Activated naive CD4-positive, alpha-beta T cell (primary cell): Measurements from ENCODE around the gene PMS2.
"Not testable (repeated sequence)": the region's sequence is repeated elsewhere in the genome, so short reads cannot be mapped to it uniquely, and the experiment has no call there.

Experiments
- DNase-seq, 4 experiments: peaks; one replicate each; lab custom pipeline; 2025; lab: John Stamatoyannopoulos, UW

Gene PMS2

DNA sequence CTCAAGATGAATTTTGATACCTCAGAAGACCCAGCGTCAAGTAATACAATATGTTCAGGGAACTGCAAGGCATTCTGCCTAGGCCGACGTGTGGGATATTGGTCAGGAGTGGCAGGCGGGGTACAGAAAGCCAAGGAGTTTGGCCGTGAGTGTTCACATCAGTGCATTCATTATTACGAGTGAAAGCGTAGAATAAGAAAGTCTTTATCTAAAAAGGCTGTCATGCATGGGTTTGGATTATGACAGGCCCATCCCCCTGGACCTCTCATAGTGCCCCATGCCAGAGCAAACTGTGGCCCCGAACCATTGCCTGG, 7.8 kb upstream of the PMS2 start:
- DNase-seq = no peak

GRCh38 chr7:6015917-6016652, 7.2 kb upstream of the PMS2 start:
- no peak for DNase-seq

GRCh38 chr7:6012355-6013104, 3.7 kb upstream of the PMS2 start:
- DNase-seq = no peak

- DNase-seq = no peak
These were observed 2.7 kb upstream of the PMS2 start for GRCh38 chr7:6011541-6011940.

DNA sequence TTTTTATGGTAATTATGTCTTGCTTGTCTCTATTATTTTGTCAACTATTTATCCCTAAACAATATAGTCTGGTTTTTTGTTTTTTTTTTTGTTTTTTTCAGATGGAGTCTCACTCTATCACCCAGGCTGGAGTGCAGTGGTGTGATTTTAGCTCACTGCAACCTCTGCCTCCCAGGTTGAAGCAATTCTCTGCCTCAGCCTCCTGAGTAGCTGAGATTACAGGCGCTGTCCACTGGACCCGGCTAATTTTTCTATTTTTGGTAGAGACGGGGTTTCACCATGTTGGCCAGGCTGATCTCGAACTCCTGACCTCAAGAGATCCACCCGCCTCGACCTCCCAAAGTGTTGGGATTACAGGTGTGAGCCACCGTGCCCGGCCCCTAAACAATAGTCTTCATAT, 1.5 kb upstream of the PMS2 start:
- not testable (repeated sequence) for DNase-seq

DNA sequence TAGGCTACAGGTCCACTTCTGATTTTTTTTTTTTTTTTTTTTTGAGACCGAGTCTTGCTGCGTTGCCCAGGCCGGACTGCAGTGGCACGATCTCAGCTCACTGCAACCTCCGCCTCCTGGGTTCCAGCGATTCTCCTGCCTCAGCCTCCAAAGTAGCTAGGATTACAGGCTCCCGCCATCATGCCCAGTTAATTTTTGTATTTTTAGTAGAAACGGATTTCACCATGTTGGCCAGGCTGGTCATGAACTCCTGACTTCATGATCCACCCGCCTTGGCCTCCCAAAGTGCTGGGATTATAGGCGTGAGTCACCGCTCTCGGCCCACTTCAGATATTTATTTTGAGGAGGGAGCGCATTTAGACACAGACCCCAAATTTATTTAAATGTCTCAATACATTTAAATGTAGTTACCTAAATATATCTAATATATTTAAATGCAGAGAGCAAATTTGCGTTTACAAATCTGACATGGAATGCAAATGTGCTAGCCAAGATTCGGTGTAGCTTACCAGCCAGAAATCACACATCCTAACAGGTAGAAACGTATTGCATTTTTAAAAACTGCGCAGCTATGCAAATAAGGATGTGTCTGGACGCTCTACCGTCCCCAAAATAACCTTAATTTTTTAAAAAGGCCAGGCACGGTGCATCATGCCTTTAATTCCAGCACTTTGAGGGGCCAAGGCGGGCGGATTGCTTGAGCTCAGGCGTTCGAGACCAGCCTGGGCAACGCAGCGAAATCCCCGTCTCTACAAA, 836 bp downstream of the PMS2 start:
- not testable (repeated sequence) for DNase-seq

GRCh38 chr7:6007386-6007785, 1.5 kb downstream of the PMS2 start:
- no peak for DNase-seq

DNA sequence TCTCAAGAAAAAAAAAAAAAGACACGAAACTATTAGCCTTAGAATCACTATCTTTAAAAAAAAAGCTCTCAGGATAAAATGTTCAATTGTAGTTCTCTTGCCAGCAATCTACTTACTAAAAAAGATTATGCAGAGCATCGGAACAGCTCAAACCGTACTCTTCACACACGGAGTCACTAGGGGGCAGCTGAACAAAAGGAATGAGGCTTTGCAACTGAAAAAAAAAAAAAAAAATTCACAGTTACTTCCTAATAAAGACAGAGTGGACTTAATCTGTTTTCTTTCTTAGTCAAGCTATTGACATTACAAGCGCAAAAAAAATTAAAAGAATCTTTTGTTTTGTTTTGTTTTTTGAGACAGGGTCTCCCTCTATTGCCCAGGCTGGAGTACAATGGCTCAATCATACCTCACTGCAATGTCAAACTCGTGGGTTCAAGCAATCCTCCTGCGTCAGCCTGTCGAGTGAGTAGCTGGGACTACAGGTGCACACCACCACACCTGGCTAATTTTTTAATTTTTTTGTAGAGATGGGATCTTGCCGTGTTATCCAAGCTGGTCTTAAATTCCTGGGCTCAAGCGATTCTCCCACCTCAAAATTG, 11.5 kb downstream of the PMS2 start:
- DNase-seq = peak in 3 of 4 experiments; percentile 2 to 15 (median 3)

- not testable (repeated sequence) for DNase-seq
These were observed 21.8 kb downstream of the PMS2 start for GRCh38 chr7:5987061-5987460.

GRCh38 chr7:5979680-5980314, 29.1 kb downstream of the PMS2 start:
- DNase-seq = not testable (repeated sequence)

DNA sequence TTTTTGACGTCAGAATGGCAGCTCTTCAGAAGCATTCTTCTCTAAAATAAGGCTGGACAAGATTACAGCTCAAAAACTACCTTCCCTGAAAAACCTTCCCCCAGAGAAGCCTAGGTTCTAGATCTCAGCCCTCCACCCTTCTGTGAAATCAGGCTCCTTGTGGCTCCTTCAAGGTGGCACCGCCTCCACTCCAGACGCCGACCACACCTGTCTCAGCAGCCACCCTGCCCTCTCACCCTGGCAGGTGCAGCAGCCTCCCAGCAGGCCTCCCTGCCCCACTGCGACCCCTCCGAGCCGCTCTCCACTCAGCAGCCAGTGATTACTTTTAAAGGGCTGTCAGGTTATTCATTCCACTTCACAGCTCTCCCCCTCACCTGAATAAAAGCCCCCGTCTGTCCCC, 35.3 kb downstream of the PMS2 start:
- not testable (repeated sequence) for DNase-seq

- not testable (repeated sequence) for DNase-seq
These were observed 38.4 kb downstream of the PMS2 start, which contains the start of gene RSPH10B for GRCh38 chr7:5970347-5970911. Gene RSPH10B, minus strand, starts transcription at chr7:5970689. Its CDS starts 3,573 bp downstream, at chr7:5967116.

GRCh38 chr7:5963810-5964209, 45.0 kb downstream of the PMS2 start:
- DNase-seq = not testable (repeated sequence)

DNA sequence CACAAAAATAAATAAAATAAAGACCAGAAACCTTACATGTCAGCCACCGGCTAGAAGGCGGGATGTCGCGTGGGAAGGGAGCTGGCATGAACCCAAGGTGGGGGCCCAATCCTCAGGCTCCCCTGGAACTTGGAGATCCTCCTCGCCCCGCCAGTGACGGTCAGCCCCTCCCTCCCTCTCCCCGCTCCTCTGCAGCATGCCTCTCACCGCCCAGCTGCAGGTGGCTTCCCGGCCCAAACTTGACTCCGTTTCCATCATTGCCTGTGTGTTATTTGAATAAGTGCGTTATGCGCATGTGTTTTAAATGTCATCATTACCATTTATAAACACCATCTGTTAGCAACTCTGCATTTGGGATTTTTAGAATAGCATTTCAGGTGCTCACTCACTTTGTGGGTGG, 45.6 kb downstream of the PMS2 start:
- DNase-seq = not testable (repeated sequence)

GRCh38 chr7:5934945-5935450, 73.9 kb downstream of the PMS2 start:
- DNase-seq = not testable (repeated sequence)

GRCh38 chr7:5931905-5932644, 76.8 kb downstream of the PMS2 start:
- not testable (repeated sequence) for DNase-seq

DNA sequence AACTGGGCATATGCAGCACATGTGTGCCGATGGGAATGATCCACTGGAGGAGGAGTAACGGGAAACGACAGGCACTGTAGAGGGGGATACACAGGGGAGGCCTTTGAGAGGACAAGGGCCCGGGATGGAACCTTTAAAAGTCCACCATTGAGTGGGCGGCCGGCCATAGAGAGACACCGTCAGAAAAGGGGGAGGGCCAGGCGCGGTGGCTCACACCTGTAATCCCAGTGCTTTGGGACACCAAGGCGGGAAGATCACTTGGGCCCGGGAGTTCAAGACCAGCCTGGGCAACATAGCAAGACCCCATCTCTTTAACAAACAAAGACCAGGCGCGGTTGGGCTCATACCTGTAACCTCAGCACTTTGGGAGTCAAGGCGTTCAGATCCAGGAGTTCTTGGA, 77.6 kb downstream of the PMS2 start:
- not testable (repeated sequence) for DNase-seq

GRCh38 chr7:5930290-5930689, 78.6 kb downstream of the PMS2 start:
- not testable (repeated sequence) for DNase-seq

GRCh38 chr7:5926263-5926870, 82.5 kb downstream of the PMS2 start:
- not testable (repeated sequence) for DNase-seq

DNA sequence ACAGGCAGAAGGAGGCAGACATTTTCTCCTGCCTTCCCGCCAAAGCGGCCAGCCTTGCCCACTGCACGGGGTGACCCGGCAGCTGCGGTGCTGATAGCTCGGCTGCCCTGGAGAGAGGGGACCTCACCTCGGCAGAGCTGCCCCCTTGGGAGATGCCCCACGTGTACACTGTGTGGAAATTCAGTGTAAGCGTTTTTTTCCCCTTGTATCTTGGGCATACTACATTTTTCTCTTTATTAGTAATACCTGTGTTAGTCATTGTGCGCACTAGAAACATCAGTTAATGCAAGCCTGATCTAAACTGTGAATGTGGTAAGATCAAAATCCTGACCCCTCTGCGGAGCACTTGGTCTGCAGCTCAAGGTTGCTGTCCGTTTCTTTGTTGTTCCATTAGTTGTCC, 84.2 kb downstream of the PMS2 start:
- DNase-seq = not testable (repeated sequence)
